ENCODE data around the gene CNOT3.

The CNOT3 gene

GRCh38 chr19:54160182-54160811, 22.7 kb downstream of the CNOT3 start:
- no peak for DNase-seq

GRCh38 chr19:54160854-54161253, 23.3 kb downstream of the CNOT3 start:
- DNase-seq: no peak
- H3K4me1 ChIP-seq: no peaks in the 10 kb centered on the region
- H3K36me3 ChIP-seq: peaks cover 23% of the 10 kb centered on the region
- no peaks in the 10 kb centered on the region for H3K9me3 ChIP-seq
- H3K27me3 ChIP-seq: no peaks in the 10 kb centered on the region
- H3K4me3 ChIP-seq (ENCODE audit: low read depth, low read length): peak overlapping the region; percentile 86
- TF ChIP-seq CTCF (IDR thresholded peaks at IDR 0.05; ENCODE audit: low read depth, low read length): no peak

More at GRCh38 chr19:54160182-54160811, 22.7 kb downstream of the CNOT3 start:
- Histone ChIP-seq H3K36me3 (peaks cover 28% of the 10 kb centered on the region), H3K4me3 (ENCODE audit: low read depth, low read length) (peak overlapping the region; percentile 86), H3K27me3 (no peaks in the 10 kb centered on the region), H3K9me3 (no peaks in the 10 kb centered on the region), H3K4me1 (no peaks in the 10 kb centered on the region)
- no peak for TF ChIP-seq CTCF (IDR thresholded peaks at IDR 0.05; ENCODE audit: low read depth, low read length)

- peak; percentile 82 for DNase-seq
- no peaks in the 10 kb centered on the region for H3K9me3 ChIP-seq
- no peak for TF ChIP-seq CTCF (IDR thresholded peaks at IDR 0.05; ENCODE audit: low read depth, low read length)
- H3K4me3 ChIP-seq (ENCODE audit: low read depth, low read length): peak overlapping the region; percentile 29; the same call in 1 of the 2 replicates
- peaks cover 8% of the 10 kb centered on the region for H3K36me3 ChIP-seq
- no peaks in the 10 kb centered on the region for H3K4me1 ChIP-seq
- H3K27me3 ChIP-seq: no peaks in the 10 kb centered on the region
These were observed 24.8 kb downstream of the CNOT3 start for GRCh38 chr19:54162241-54162805.

- H3K4me1 ChIP-seq: no peaks in the 10 kb centered on the region
- H3K4me3 ChIP-seq (ENCODE audit: low read depth, low read length): no peak overlapping the region
- no peaks in the 10 kb centered on the region for H3K9me3 ChIP-seq
- TF ChIP-seq CTCF (IDR thresholded peaks at IDR 0.05; ENCODE audit: low read depth, low read length): no peak
- H3K27me3 ChIP-seq: no peaks in the 10 kb centered on the region
- DNase-seq: no peak
- peaks cover 3% of the 10 kb centered on the region; the same call in 1 of the 2 replicates for H3K36me3 ChIP-seq
These were observed 25.3 kb downstream of the CNOT3 start for GRCh38 chr19:54162884-54163283.

- no peaks in the 10 kb centered on the region for H3K4me1 ChIP-seq
- no peaks in the 10 kb centered on the region for H3K9me3 ChIP-seq
- H3K4me3 ChIP-seq (ENCODE audit: low read depth, low read length): no peak overlapping the region
- no peaks in the 10 kb centered on the region for H3K36me3 ChIP-seq
- DNase-seq: peak; percentile 42
- H3K27me3 ChIP-seq: no peaks in the 10 kb centered on the region; the same call in 1 of the 2 replicates
- no peak for TF ChIP-seq CTCF (IDR thresholded peaks at IDR 0.05; ENCODE audit: low read depth, low read length)
These were observed 27.0 kb downstream of the CNOT3 start for GRCh38 chr19:54164369-54165068.

- Histone ChIP-seq H3K9me3 (no peaks in the 10 kb centered on the region), H3K27me3 (no peaks in the 10 kb centered on the region; the same call in 1 of the 2 replicates), H3K4me1 (no peaks in the 10 kb centered on the region), H3K36me3 (no peaks in the 10 kb centered on the region), H3K4me3 (ENCODE audit: low read depth, low read length) (no peak overlapping the region)
- DNase-seq: no peak
- TF ChIP-seq CTCF (IDR thresholded peaks at IDR 0.05; ENCODE audit: low read depth, low read length): no peak
These were observed 27.7 kb downstream of the CNOT3 start for GRCh38 chr19:54165222-54165621.
